G401 (cell line): Measurements from ENCODE around the gene SENP2. TPM values are rescaled to one million over a fixed set of nuclear protein-coding genes. Genes with fewer than 3 reads are reported as not detected.
"Not testable (repeated sequence)": the region's sequence is repeated elsewhere in the genome, so short reads cannot be mapped to it uniquely, and the experiment has no call there.

Experiments used
- DNase-seq: peaks from one replicate; pipeline ENCODE4 v3.0.0-alpha.2; 2015; ENCODE audit warnings: low spot score
- in situ Hi-C: cut with HindIII; loops from 2 replicates; pipeline ENCODE4 v1.10.0; 2016; ENCODE audit warnings: low sequenced_read_pairs, mixed read lengths
- total RNA-seq: library from RNA; depleted of rRNA; stranded (reverse); fragments of >200 nt; shearing (Covaris generic); gene quantifications from 2 replicates; pipeline ENCODE4 v1.2.3, GENCODE V29; 2014; rRNA removed

SENP2 gene
- total RNA-seq, 1 experiment from 2014 or later, result 25.4 TPM

GRCh38 chr3:185659942-185660921 is 74.1 kb downstream of the SENP2 start:
- in situ Hi-C loops, result no loop called here
- DNase-seq, result peak; percentile 87

GRCh38 chr3:185661296-185661695 is 75.2 kb downstream of the SENP2 start:
- in situ Hi-C loops, DNase-seq: not testable (repeated sequence)

- no peak for DNase-seq
- in situ Hi-C loops, result no loop called here
Observed at GRCh38 chr3:185661772-185662171, 75.7 kb downstream of the SENP2 start.

GRCh38 chr3:185663929-185664328 is 77.8 kb downstream of the SENP2 start:
- DNase-seq, result no peak

GRCh38 chr3:185667574-185667973 is 81.5 kb downstream of the SENP2 start:
- in situ Hi-C loops, result no loop called here

More at GRCh38 chr3:185663929-185664328, 77.8 kb downstream of the SENP2 start:
- in situ Hi-C loops, result no loop called here

GRCh38 chr3:185677146-185677829 is 91.2 kb downstream of the SENP2 start:
- peak; percentile 76 for DNase-seq

More at GRCh38 chr3:185667574-185667973, 81.5 kb downstream of the SENP2 start:
- DNase-seq, result no peak

GRCh38 chr3:185678027-185678426 is 91.9 kb downstream of the SENP2 start:
- in situ Hi-C loops, result no loop called here
- DNase-seq, result no peak

More at GRCh38 chr3:185677146-185677829, 91.2 kb downstream of the SENP2 start:
- in situ Hi-C loops, result no loop called here

- peak; percentile 55 for DNase-seq
- in situ Hi-C loops, result no loop called here
Observed at GRCh38 chr3:185680231-185680630, 94.1 kb downstream of the SENP2 start.

Other genes with a start within 250 kb of the SENP2 start
- 2.0 and 4.4 TPM in 2 replicates for gene MAP3K13, start 223.2 kb upstream of the SENP2 start, total RNA-seq
- 17.2 and 29.2 TPM in 2 replicates for gene TMEM41A, start 87.3 kb upstream of the SENP2 start, total RNA-seq
- not detected in 2 replicates for gene LIPH, start 33.7 kb upstream of the SENP2 start, total RNA-seq
- 40.1 and 42.2 TPM in 2 replicates for gene IGF2BP2, start 238.7 kb downstream of the SENP2 start, total RNA-seq